Activated gamma-delta T cell (primary cell): ENCODE data around the gene SAYSD1.

Source experiments
- DNase-seq: peaks from one replicate; lab custom pipeline; 2025; lab: John Stamatoyannopoulos, UW

Gene SAYSD1

DNA sequence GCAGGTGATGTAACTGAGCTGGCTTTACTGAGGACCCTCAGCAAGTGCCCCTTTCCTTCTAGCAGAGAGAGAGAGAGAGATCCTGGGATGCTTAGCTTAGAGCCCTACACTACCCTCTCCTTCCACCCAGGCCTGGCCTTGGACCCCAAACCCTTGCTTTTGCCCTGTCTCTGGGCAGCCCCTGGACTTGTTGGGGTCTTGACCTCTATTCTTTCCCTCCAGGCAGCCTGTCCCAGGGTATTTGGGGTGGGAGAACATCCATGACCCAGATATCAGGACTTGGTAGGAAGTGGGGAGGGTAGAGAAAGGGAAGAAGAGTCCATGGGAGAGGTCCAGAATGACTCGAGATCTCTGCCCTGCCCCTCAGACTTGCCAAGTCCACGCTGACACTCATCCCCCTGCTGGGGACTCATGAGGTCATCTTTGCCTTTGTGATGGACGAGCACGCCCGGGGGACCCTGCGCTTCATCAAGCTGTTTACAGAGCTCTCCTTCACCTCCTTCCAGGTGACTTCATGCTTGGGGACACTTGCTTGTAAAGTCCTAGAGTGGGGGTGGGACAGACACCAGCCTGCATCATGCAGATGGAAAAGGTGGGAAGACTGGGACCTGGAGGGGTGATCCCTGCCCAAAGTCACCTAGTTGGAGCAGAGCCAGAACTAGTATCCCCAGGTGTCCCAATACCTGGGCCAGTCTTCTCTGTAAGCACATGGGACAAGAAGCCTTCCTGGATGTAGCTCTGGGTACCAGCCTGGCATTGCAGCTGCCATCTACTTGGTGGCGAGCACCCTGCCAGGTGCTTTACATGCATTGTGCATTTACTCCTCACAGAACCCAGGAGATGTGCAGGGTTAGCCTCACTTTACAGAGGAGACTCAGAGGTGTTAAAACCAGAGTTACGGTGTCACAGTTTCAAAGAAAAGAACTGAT is 35.5 kb downstream of the SAYSD1 start:
- no peak for DNase-seq

DNA sequence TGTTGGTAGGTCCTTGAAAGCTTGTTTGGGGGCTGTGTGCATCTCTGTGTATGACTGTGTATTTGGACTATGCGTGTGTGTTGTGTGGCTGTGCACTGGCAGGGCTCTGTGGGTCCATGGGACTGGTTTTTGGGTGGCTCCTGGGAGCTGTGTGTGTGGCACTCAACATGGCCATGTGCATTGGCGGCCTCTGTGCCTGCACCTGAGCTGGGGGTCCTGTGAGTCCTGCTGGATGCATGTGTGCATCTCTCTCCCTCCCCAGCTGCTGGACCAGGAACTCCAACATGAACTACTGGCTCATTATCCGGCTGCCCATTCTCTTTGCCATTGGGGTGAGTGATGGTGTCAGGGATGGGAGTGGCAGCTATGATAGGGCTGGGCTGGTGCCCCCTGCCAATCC is 36.3 kb downstream of the SAYSD1 start:
- no peak for DNase-seq

DNA sequence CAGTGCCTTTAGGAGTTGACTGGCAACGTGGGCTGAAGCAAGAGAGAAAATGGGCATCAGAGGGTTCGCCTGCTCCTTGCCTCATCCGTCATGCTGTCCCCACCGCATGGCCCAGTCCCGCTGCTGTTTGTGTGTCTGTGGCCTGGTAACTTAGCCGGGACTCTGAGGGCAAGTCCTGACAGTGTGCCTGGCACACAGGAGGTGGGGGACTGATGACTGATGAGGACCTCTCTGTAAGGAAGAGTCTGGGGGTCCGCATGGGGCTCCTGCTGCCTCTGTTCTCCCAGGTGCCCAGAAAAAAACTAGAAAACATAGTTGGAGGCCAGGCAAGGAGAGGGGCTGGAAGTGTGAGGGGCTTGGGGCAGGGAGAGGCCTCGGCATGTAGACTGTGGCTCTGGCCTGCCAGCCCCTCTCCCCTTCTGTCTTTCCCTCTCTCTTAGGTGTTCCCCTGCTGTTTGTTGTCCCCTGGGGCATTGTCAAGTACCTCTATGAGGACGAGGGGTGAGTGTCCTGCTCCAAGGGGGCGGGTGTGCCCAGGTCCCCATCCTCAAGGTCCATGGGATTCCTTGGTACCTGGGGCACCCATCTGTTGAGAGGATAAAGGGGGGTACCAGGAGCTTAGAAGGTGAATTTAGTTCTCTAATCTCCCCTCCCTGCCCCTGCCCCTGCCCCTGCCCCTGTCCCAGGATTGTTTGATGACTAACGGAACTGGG is 36.9 kb downstream of the SAYSD1 start:
- DNase-seq: no peak

DNA sequence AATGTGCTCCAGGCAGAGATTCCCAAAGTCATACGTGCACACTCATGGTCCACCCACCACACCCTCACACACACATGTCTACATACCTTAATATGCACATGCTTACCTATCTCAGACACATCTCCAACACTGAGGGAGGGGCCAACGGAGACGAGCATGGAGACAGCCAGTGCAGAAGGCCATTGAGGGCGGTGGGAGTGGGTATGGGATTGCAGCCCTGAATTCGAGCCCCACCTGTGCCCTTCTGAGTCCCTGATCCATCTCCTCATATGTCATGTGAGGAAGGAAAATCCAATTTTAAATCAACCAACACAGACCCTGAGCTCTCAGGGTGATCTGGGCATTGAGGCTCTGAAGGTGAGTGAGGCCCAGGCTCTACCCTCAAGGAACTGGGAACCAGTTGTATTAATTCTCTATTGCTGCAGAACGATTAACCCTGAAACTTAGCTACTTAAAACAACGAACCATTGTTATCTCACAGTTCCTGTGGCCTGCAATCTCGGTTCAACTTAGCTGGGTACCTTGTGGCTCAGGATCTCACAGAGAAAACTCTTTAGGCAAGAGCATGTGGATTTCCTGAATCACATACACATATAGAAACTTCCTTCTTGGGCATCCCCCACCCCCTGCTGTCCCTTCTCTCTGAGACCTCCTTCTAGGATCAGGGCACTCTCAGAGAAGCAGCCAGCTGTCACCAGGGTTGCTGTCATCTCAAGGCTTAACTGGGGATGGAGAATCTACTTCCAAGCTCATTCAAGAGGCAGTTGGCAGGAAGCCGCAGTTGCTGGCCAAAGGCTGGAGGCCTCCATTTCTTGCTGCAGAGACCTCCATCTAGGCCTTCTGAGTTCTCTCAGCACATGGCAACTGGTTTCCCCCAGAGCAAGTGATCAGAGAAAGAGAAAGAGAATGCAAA is 38.1 kb downstream of the SAYSD1 start:
- DNase-seq: no peak

DNA sequence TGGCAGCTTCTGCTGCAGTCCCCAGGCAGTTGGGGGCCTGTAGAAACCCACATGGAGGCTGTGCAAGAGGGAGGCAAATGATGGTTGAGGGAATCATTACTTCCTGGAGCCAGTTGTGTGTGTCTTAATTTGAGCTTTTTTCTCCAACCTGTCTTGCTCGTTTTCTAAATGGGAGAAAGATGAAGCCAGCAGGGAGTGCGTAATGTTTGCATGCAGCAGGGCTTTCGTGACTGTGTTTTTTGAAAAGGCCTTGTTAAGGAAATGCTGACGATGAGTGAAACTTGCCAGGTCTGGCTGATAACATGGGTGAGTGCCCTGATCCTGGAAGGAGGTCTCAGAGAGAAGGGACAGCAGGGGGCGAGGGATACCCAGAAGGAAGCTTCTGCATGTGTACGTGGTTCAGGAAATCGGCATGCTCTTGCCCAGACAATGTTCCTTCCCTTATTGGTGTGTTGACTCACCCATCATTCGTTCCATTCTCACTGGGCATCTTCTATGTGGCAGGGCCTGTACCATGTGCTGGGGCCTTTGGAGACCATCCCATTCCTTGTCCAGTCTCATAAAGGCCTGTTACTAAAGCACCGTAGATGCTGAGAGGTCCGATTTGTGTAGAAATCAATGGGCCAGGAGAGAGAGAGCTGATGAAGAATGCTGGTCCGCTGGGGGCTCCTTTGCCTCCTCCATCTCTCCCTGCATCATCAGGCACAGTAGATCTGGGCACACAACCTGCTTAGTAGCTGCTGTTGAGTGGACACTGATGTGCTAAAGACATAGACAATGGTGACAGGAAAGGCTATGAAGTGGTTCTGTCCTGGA is 39.0 kb downstream of the SAYSD1 start:
- no peak for DNase-seq

DNA sequence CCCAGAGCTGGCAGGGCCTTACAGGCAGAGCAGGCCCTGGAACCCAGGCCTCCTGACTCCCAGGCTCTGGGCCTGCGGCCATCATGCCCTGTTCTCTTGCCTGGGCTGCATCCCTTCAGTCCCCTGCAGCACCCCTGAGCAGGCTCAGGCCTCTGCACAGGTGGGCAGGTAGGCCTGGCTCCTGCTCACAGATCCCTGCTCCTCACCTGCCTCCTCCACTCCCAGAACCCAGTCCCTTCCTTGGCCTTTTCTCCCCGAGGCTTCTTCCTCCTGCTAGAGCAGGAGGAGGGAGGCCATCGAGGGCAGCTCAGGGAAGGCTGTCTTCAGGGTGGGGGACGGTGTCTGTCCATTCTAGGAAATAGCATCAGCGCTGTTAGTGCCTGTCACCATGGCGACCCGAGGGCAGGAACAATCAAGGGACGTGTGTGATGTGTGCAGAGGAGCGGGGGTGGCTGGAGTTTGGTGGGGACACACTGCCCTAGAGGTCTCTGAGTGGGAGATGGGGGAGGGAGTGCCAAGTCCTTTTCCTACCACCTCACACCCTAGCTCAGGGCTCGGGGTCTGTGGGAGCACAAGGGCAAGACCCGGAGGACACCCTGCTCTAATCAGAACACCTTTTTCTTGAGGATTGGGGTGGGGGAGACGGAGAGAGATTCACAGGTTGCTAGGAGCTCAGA is 39.8 kb downstream of the SAYSD1 start:
- DNase-seq: no peak

DNA sequence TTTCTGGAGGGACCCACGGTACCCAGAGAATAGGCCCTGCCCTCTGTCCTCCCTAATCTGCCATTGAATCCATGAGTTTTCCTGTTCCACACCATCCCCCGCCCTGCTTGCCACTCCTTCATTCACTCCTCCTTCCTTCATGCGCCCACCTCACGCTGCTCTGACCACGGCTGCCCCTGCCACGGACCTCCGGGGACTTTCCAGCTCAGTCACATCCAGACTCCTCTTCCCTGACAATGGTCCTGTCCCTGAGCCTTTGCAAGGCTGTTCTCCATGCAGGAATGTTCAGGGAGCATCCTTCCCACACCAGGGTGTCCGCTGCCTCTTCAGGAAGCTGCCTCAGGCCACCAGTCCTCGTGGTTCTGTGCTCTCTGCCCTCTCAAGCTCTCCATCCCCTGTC is 40.5 kb downstream of the SAYSD1 start:
- no peak for DNase-seq

DNA sequence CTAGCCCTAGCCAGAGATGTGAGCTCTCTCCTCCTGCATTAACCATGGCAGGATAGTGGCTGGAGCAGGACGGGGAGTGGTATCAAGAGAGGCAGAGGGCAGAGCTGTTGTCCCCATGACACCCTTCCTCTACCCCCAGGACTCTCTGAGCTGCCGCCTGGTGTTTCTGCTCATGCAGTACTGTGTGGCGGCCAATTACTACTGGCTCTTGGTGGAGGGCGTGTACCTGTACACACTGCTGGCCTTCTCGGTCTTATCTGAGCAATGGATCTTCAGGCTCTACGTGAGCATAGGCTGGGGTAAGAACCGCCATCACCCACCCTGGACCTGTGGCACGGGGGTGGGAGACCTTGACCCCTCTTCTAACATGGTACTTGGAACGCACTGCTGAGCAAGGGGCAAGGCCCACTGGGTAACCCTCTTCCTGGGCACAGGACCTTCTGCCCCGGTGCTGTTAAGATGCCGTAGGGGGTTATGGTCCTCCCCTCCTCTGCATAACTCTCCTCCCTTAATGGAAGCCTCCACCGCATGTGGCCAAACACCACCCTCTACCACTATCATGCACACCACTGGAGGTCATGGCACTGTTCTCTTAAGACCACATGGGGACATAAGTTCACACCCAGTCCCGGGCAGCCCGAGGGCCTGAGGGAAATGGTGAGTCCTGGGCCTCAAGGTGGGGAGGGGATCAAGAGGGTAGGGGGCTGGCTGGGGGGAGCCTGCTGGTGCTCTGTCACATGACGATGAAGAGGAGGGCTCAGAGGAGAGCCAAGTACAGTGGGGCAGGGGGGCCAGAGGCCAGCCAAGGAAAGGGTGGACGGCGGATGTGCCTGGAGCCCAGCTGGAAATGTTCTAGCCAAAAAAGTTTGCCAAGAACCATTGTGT is 41.3 kb downstream of the SAYSD1 start:
- no peak for DNase-seq

DNA sequence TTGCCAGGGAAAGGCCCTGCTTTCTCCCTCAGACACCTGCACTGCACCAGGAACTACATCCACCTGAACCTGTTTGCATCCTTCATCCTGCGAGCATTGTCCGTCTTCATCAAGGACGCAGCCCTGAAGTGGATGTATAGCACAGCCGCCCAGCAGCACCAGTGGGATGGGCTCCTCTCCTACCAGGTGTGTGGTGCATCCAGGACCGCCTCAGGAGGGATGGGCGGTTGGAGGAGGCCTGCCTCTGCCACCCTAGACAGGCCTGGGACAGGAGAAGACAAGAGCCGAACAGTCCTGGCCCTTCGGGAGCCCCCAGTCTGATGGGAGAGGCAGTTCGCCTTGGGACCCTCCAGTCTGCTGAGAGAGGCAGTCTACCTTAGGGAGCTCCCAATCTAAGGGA is 42.2 kb downstream of the SAYSD1 start:
- DNase-seq: no peak

DNA sequence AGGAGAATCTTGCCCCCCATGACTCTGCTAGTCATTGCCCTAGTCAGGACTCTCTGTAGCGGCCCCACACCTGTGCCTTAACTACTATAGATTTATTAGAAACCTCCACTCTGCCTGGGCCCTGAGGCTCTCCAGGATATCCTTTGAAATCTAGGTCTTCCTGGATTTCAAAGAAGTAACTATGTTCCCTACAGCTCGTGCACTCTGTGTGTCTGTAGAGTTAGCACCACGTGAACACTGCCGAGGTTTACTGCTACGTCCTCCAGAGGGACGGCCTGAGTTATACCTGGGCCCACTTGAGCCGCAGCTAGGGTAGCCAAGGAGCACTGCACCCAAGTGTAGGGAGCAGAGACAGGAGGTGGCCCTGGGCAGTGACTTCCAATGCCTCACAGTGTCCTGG is 46.6 kb downstream of the SAYSD1 start:
- DNase-seq: no peak

DNA sequence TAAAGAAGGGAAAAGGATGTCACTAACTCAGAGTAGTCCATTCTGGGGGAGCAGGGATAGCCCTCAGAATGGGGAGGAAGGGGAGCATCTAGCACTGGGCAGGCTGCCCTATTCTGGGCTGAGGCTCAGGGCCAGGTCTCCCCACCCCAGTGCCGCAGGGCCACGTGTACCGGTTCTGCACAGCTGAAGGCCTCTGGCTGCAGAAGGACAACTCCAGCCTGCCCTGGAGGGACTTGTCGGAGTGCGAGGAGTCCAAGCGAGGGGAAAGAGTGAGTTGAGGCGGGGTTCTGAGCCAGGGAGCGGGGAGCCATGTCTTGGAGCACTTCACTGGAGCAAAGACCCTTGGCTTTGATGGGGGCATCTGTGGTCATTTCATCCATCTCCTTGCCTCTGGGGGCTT is 49.4 kb downstream of the SAYSD1 start:
- no peak for DNase-seq

DNA sequence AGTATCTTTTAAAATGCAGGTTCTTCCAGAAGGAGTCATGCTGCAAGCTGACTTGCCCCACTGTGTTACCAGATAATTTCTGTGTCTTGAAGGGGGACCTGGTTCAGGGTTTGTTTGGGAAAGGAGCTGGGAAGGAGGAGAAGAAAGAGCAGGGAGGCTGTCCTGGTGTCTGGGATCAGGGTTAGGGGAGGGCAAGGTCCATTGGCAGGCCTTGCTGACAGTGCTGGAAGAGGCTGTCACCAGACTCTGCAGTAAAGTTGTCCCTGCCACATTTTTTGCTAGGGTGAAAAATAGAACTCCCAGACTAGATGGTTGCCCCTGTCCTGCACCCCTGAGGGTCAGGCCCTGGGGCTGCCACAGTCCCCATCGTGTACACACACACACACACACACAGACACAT is 51.5 kb downstream of the SAYSD1 start:
- DNase-seq: no peak

DNA sequence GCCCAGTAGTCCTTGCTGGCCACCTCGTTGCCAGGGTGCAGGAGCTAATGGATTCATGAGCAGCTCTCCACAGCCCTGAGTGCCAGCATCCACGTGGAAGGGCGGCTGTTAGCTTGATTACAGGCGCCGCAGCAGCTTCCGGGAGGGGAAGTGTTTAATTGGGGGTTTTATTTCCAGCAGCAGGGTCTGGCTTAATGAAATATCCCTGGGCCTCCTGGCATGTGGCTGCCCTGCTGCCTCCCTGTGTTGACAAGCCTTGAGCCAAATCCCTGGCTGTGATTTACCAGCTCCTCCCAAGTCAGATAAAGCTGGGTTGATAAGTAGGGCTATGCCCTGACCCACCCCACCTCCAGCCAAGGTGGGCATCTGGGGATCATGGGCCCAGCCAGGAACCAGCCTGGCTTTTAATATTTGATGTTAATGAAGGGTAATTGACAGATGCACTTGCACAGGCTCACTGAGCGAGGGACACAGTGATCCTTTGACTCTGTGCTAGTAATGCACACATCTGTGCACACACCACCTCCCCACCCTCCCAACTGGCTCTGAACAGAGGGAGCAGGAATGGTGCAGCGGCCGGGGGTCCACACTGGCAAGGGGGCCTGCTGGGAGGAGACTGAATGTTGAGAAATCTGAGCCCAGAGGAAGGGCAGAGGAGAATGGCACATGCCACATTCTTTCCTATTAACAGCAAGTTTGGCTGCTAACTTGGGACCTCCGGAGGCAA is 52.8 kb downstream of the SAYSD1 start:
- DNase-seq: no peak

DNA sequence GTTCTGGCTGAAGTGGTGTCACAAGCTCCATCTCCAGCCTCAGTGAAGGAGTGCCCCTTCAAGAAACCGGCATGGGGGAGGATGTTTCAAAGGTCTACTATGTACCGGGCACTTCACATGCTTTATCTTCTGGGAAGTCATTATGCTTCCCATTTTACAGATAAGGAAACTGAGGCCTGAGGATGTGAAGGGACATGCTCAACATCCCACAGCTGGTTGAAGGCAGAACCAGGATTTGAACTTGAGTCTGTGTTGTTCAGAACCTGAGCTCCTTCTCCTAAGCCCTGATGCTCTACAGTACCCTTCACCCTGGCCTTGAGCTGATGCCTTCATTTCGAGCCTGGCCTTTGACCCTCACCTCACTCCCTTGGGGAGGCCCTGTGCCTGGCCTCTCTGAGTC is 53.4 kb downstream of the SAYSD1 start:
- no peak for DNase-seq

DNA sequence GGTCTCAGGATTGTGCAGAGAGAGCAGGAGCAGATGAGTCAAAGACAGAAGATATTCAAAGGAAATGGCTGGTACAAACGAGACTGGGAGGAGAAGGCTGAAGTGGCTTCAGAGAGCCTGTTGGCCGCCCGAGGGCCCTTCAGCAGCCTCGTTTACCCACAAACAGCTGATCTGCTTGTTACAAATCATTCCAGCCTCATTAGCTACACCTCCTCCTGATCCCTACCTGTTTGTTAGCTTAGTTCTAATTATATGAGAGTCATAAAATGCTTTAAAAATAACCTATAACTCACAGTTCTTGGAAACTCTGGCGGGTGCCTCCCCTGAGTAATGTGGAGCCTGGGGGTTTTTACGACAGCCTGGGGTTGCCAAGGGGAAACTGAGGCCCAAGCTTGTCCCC is 53.8 kb downstream of the SAYSD1 start:
- no peak for DNase-seq

DNA sequence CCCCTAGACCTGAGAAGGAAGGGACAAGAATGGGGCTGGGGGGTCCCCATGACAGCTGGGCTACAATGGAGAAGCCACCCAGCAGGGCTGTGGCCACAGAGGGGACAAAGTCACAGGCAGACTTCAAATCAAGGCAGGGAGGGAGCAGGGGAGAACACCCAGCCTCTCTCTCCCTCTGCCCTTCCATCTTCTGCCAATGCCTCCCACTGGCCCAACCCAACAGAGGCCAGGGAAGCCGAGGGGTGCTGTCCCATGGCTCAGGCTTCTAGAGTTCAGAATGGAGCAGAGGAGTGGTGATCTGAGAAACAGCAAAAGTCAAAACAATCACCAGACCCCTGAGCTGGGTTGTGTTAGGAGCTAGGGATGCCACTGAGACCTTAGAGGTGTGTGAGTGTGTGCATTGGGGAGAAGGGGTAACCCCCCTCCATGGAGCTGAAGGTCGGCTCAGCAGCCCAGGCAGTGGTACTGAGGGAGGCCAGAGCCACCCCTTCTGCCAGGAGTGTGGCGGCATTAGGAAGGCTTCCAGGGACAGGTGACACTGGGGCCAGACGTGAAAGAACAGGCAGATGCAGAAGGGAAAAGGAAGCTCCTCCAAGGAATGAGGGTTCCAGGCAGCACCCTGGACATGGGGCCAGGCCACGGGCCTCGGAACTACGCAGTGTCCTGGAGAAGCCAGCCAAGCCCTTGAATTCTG is 54.4 kb downstream of the SAYSD1 start:
- no peak for DNase-seq

DNA sequence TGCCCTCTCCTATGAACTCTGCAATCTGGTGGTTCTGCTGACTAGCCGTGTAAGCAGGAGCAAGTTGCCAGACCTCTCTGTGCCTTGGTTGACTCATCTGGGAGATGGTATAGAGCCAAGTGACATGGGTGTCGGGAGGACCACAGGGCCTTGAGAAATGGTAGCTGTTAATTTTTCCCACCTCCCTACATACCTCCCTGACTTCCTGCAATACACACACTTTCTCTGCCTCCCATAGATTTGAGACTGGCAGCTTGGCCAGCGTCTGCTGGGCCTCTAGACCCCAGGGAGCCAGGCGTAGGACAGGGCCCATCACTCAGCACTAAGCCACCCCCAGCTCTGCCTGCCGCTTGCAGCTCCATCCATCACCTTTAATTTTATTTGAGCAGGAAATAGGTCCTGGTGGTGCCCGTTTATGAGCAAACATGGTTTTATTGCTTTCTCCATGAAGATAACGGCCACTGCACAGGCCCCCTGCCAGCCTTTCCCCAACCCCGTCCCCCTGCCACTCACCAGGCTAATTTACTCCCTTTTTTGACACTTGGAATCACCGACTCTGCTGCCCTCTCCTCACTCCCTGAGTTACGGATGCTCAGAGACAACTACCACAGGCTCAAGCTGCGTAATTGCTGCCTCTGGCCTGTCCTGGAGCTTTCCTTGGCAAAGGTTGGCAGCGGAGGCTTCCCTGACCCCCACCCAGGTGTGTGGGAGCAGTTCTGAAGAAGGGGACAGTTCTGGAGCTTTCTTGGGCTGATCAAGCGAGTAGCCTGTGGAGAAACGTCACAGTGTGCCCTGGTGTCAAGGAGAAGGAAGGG is 55.3 kb downstream of the SAYSD1 start:
- DNase-seq: no peak
